ENCODE results near the gene CD163L1.
A peak's percentile ranks its signal among the peaks of the same experiment; 100 is the strongest.
"Not testable (repeated sequence)": the region's sequence is repeated elsewhere in the genome, so short reads cannot be mapped to it uniquely, and the experiment has no call there.

Gene CD163L1

DNA sequence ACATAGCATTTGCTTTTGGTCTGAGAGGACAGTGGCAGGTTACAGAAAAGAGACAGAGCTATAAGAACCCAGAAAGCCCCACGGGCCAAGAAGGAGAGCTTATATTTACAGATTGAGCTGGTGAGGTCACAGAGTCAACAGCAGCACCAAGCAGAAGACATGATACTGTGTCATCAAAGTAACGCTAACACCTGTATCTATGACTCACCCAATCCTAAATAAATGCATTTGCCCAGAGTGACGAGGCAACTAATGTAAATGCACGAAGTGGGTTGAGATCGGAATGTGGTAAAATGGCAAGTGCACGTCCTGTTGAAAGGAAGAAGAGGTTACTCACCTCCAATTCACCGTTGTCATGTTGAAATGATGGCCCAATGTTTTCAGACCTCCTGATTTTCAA lies 6.7 kb upstream of the CD163L1 start:
- H3K36me3 ChIP-seq (ENCODE audit: control insufficient read depth, insufficient read depth, low read length) = no peaks in the 10 kb centered on the region
- 93 to 96% methylated on average over 7 of the region's 7 CpGs for WGBS, 2 experiments
- H3K27ac ChIP-seq (ENCODE audit: insufficient read depth, low read depth, low read length, poor library complexity, severe bottlenecking) = no peak overlapping the region
- H3K27me3 ChIP-seq (ENCODE audit: control insufficient read depth, insufficient read depth, low read length, poor library complexity, severe bottlenecking) = no peaks in the 10 kb centered on the region
- H3K4me3 ChIP-seq (ENCODE audit: insufficient read depth, low read depth, low read length) = no peak overlapping the region
- H3K4me1 ChIP-seq (ENCODE audit: control insufficient read depth, insufficient read depth, low read length) = no peaks in the 10 kb centered on the region
- H3K9me3 ChIP-seq (ENCODE audit: control insufficient read depth, low read length) = no peaks in the 10 kb centered on the region

DNA sequence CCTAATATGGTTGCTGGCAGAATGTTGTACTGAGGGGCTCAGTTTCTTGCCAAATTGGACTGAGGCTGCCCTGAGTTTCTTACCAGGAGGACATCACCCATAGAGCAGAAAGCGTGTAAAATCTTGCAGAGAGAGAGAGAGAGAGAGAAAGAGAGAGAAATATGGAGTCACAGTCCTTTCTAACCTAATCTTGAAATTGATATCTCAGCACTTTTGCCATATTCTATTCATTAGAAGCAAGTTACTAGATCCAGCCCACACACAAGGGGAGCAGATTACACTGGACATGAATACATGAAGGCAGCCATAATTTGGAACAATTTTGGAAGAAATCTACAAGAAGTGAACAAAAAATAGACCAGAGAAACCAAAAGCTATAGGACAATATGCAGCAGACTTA lies 4.1 kb upstream of the CD163L1 start:
- Histone ChIP-seq H3K27me3 (ENCODE audit: control insufficient read depth, insufficient read depth, low read length, poor library complexity, severe bottlenecking) (no peaks in the 10 kb centered on the region), H3K9me3 (ENCODE audit: control insufficient read depth, low read length) (no peaks in the 10 kb centered on the region), H3K4me3 (ENCODE audit: insufficient read depth, low read depth, low read length) (no peak overlapping the region), H3K4me1 (ENCODE audit: control insufficient read depth, insufficient read depth, low read length) (no peaks in the 10 kb centered on the region), H3K27ac (ENCODE audit: insufficient read depth, low read depth, low read length, poor library complexity, severe bottlenecking) (no peak overlapping the region), H3K36me3 (ENCODE audit: control insufficient read depth, insufficient read depth, low read length) (no peaks in the 10 kb centered on the region)
- 87 to 100% methylated on average over 1 of the region's 1 CpG for WGBS, 2 experiments

DNA sequence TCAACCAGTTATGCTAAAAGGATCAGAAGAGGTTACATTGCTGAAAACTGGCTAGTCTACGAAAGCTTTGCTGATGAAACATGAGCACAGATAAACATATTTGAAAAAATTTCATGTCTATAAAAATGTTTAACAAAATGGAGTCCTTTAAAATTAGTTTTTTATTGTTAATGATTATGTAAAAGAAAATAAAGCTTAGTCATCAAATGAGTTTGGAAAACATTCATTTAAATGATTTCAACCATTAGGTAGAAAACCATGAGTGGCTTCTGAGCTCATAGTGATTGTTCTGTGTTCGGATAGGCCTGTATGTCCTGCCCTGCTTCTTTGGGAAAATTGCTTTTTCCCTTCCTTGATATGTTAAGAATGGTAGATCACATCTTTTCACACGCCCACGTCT lies 584 bp upstream of the CD163L1 start:
- H3K4me3 ChIP-seq (ENCODE audit: insufficient read depth, low read depth, low read length) = no peak overlapping the region
- H3K27ac ChIP-seq (ENCODE audit: insufficient read depth, low read depth, low read length, poor library complexity, severe bottlenecking) = no peak overlapping the region
- peaks cover 16% of the 10 kb centered on the region for H3K27me3 ChIP-seq (ENCODE audit: control insufficient read depth, insufficient read depth, low read length, poor library complexity, severe bottlenecking)
- 88 to 91% methylated on average over 3 to 4 of the region's 4 CpGs for WGBS, 2 experiments
- no peaks in the 10 kb centered on the region for H3K36me3 ChIP-seq (ENCODE audit: control insufficient read depth, insufficient read depth, low read length)
- H3K9me3 ChIP-seq (ENCODE audit: control insufficient read depth, low read length) = no peaks in the 10 kb centered on the region
- H3K4me1 ChIP-seq (ENCODE audit: control insufficient read depth, insufficient read depth, low read length) = no peaks in the 10 kb centered on the region

DNA sequence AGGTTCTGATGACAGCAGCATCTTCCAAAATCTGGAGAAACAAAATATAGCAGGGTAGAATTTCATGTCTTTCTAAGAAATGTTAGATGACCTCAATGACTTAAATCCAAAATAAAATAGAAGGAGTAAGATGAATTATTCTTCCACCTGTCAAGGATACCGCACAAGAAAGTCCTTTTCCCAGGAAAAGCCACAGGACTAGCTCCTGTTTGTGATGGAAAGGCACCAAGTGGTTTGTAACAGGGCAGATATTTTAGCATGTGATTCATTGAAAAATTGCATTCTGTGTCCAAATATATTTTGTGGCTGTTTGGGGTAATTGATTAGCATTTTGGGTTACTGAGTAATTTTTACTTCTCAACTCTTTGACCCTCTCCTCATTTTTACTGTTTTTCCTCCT lies 2.7 kb downstream of the CD163L1 start:
- 94 to 100% methylated on average over 1 of the region's 1 CpG for WGBS, 2 experiments
- no peak overlapping the region for H3K4me3 ChIP-seq (ENCODE audit: insufficient read depth, low read depth, low read length)
- no peaks in the 10 kb centered on the region for H3K36me3 ChIP-seq (ENCODE audit: control insufficient read depth, insufficient read depth, low read length)
- peaks cover 16% of the 10 kb centered on the region for H3K27me3 ChIP-seq (ENCODE audit: control insufficient read depth, insufficient read depth, low read length, poor library complexity, severe bottlenecking)
- H3K4me1 ChIP-seq (ENCODE audit: control insufficient read depth, insufficient read depth, low read length) = no peaks in the 10 kb centered on the region
- no peak overlapping the region for H3K27ac ChIP-seq (ENCODE audit: insufficient read depth, low read depth, low read length, poor library complexity, severe bottlenecking)
- H3K9me3 ChIP-seq (ENCODE audit: control insufficient read depth, low read length) = no peaks in the 10 kb centered on the region

DNA sequence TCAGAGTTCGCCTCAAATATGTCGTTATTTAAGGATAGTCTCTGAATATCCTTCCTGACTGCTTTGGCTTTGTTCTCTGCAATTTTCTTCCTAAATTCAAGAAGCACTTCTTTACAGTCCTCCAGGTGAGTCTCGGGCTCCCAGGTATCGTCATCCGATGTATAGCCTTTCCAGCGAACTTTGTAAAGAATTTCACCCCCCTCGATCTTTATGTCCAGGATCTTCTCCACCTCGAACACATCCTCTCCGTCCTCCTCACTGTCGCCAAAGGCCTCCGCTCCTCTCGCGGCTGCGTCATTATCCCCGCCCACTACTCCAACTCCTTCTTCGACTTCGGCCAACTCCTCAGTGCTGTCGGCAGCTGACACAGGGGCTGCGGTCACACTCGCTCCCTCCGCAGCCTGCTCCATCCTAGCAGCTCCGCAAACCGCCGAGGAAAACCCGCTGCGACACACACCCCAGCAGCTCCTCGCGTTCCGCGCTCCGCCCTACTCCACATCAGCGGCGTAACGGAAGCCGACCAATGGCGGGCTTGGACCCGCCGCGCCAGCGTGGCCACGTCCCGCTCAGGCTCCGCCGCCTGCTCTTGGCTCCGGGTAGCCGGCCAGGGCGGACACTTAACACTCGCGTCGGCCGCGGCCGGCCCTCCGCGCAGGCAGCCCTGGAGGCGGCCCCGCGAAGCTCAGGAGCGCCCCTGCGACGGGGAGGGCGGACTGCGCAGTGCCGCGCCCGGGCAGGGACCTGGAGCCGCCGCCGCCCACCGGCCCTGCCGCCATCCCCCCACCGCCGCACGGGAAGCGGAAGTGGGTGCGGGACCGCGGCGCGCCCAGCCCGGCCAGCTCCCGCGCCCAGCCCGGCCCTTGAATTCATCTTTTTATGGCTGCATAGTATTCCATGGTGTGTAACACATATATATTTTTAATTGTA lies 4.1 kb downstream of the CD163L1 start:
- H3K4me1 ChIP-seq (ENCODE audit: control insufficient read depth, insufficient read depth, low read length) = no peaks in the 10 kb centered on the region
- H3K36me3 ChIP-seq (ENCODE audit: control insufficient read depth, insufficient read depth, low read length) = no peaks in the 10 kb centered on the region
- peak overlapping the region; percentile 43 for H3K4me3 ChIP-seq (ENCODE audit: insufficient read depth, low read depth, low read length)
- H3K27me3 ChIP-seq (ENCODE audit: control insufficient read depth, insufficient read depth, low read length, poor library complexity, severe bottlenecking) = peaks cover 16% of the 10 kb centered on the region
- WGBS, 2 experiments = 9% methylated on average over 81 to 84 of the region's 84 CpGs
- H3K27ac ChIP-seq (ENCODE audit: insufficient read depth, low read depth, low read length, poor library complexity, severe bottlenecking) = peak overlapping the region; percentile 44
- no peaks in the 10 kb centered on the region for H3K9me3 ChIP-seq (ENCODE audit: control insufficient read depth, low read length)

DNA sequence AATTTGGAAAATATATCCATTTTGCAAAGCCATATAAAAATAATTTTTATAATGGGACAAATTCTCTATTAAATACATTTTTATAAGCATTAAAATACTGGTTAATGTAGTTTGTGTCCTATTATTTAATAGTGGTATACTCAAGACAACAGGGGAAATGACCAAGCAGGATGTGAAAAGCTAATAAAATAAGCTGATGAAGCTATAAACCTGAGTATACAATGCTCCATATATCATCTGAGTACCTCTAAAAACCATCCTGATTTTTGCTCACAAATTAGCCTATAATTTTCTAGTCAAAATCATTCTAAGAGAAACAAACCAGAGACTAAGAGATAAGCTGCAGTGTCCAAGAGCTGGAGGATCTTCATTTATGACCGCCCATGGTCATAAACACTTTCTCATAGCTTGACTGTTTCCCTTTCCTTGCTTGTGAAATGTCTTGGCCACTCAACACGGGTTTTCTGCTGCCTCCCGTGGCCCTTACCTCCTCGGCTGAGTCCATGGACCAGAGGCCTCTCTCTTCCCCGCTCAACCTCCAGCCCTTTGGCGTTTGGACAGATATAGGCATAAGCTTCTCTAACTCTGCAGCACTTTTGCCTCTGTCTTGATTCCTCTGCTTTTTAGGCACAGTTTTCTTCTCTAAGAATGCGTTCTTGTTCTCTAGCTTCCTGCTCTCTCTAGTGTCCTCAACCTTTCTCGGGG lies 5.5 kb downstream of the CD163L1 start:
- H3K9me3 ChIP-seq (ENCODE audit: control insufficient read depth, low read length) = not testable (repeated sequence)
- 90 to 93% methylated on average over 8 of the region's 8 CpGs for WGBS, 2 experiments

DNA sequence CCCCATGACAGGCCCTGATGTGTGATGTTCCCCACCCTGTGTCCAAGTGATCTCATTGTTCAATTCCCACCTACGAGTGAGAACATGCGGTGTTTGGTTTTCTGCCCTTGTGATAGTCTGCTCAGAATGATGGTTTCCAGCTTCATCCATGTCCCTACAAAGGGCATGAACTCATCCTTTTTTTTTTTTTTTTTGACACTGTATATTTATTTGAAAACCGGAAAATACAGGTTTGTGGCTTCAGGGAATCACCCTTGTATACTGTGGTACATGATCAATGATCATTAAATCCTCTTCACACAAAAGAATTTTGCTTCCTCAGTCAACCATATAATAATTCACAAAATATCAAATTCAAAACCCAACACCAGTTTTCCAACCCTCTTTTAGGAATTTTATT lies 6.5 kb downstream of the CD163L1 start:
- not testable (repeated sequence) for H3K27ac ChIP-seq (ENCODE audit: insufficient read depth, low read depth, low read length, poor library complexity, severe bottlenecking); H3K4me1 ChIP-seq (ENCODE audit: control insufficient read depth, insufficient read depth, low read length); H3K36me3 ChIP-seq (ENCODE audit: control insufficient read depth, insufficient read depth, low read length); H3K9me3 ChIP-seq (ENCODE audit: control insufficient read depth, low read length); H3K4me3 ChIP-seq (ENCODE audit: insufficient read depth, low read depth, low read length)
- H3K27me3 ChIP-seq (ENCODE audit: control insufficient read depth, insufficient read depth, low read length, poor library complexity, severe bottlenecking) = peaks cover 16% of the 10 kb centered on the region
- WGBS, 2 experiments = 98 to 100% methylated on average over 2 to 3 of the region's 3 CpGs

More for the DNA sequence above, 5.5 kb downstream of the CD163L1 start:
- not testable (repeated sequence) for H3K4me3 ChIP-seq (ENCODE audit: insufficient read depth, low read depth, low read length); H3K36me3 ChIP-seq (ENCODE audit: control insufficient read depth, insufficient read depth, low read length); H3K27ac ChIP-seq (ENCODE audit: insufficient read depth, low read depth, low read length, poor library complexity, severe bottlenecking); H3K4me1 ChIP-seq (ENCODE audit: control insufficient read depth, insufficient read depth, low read length)
- peaks cover 16% of the 10 kb centered on the region for H3K27me3 ChIP-seq (ENCODE audit: control insufficient read depth, insufficient read depth, low read length, poor library complexity, severe bottlenecking)

DNA sequence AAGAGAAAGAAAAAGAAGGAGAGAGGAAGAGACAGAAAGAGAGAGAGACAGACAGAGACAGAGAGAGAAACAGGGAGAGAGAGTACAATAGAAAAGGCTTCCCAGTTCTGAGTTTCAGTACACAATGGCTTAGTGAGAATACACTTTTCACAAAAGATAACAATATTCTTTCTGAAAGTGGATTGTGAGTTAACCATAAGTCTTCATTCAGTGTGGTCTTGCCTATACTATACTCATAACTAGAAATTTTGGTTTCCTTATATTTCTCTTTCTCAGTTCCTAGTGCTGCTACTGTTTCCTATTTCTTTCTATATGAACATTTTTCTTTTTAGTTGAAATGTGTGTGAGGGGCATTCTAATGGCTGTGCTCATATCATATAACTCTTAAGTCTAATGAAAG lies 9.3 kb downstream of the CD163L1 start:
- H3K4me1 ChIP-seq (ENCODE audit: control insufficient read depth, insufficient read depth, low read length) = no peaks in the 10 kb centered on the region
- H3K36me3 ChIP-seq (ENCODE audit: control insufficient read depth, insufficient read depth, low read length) = no peaks in the 10 kb centered on the region
- no peaks in the 10 kb centered on the region for H3K9me3 ChIP-seq (ENCODE audit: control insufficient read depth, low read length)
- H3K4me3 ChIP-seq (ENCODE audit: insufficient read depth, low read depth, low read length) = no peak overlapping the region
- H3K27me3 ChIP-seq (ENCODE audit: control insufficient read depth, insufficient read depth, low read length, poor library complexity, severe bottlenecking) = no peaks in the 10 kb centered on the region
- no peak overlapping the region for H3K27ac ChIP-seq (ENCODE audit: insufficient read depth, low read depth, low read length, poor library complexity, severe bottlenecking)

DNA sequence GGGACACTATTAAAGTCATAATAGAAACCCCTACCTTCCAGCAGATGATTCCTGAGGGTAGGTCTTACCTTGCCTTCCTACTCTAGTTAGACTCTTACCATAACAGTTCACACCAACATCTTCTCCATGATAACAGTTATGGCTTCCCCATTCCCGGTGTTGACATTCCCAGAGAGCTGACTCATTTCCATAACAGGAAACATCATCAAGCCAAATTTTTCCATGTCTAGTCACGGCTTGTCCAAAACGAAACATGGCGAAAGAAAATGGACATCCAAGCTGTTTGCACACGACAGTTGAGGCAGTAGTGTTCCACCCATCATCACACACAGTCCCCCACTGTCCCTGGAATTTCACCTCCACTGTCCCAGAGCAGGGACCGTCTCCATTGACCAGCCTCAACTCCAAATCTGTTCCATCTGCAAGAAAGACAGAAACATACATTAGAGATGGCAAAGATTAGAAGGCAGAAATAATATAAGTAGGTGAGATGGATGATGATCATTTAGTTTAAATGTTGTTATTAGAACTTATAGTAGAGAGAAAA lies 10.6 kb downstream of the CD163L1 start:
- WGBS, 2 experiments = 88 to 90% methylated on average over 6 of the region's 6 CpGs

DNA sequence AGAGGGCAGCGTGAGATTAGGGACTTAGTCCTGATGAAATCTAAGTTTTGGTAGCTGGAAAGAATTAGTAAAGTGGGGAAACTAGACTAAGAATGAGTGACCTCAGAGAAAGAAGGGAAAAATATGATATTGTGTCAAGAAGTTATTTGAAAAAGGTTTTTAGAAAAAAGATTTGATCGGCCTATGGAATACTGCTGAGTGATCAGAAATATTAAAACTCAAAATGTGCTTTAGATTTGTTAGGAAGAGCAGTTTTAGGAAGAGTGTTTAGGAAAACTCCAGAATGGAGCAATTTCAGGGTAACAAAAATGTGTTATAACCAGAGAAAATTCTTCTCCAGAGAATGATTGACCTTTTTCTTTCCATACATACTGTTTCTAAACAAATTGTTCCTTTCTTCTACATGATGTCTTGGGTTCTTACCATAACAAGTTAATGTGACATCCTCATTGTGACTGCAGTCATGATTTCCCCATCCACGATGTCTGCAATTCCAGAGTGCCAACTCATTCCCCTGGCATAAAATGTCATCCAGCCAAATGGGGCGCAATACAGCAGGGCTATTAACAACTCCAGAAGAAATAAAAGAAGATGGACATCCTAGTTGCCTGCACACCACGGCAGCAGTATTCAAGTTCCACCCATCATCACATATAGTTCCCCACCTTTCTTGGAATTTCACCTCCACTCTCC lies 11.8 kb downstream of the CD163L1 start:
- H3K36me3 ChIP-seq (ENCODE audit: control insufficient read depth, insufficient read depth, low read length) = no peaks in the 10 kb centered on the region
- peaks cover 2% of the 10 kb centered on the region for H3K9me3 ChIP-seq (ENCODE audit: control insufficient read depth, low read length)
- H3K27ac ChIP-seq (ENCODE audit: insufficient read depth, low read depth, low read length, poor library complexity, severe bottlenecking) = no peak overlapping the region
- WGBS, 2 experiments = 92 to 93% methylated on average over 5 of the region's 5 CpGs
- no peak overlapping the region for H3K4me3 ChIP-seq (ENCODE audit: insufficient read depth, low read depth, low read length)
- H3K27me3 ChIP-seq (ENCODE audit: control insufficient read depth, insufficient read depth, low read length, poor library complexity, severe bottlenecking) = no peaks in the 10 kb centered on the region
- no peaks in the 10 kb centered on the region for H3K4me1 ChIP-seq (ENCODE audit: control insufficient read depth, insufficient read depth, low read length)

More for the DNA sequence above, 10.6 kb downstream of the CD163L1 start:
- Histone ChIP-seq H3K9me3 (ENCODE audit: control insufficient read depth, low read length) (no peaks in the 10 kb centered on the region), H3K4me1 (ENCODE audit: control insufficient read depth, insufficient read depth, low read length) (no peaks in the 10 kb centered on the region), H3K36me3 (ENCODE audit: control insufficient read depth, insufficient read depth, low read length) (no peaks in the 10 kb centered on the region), H3K27ac (ENCODE audit: insufficient read depth, low read depth, low read length, poor library complexity, severe bottlenecking) (no peak overlapping the region), H3K27me3 (ENCODE audit: control insufficient read depth, insufficient read depth, low read length, poor library complexity, severe bottlenecking) (no peaks in the 10 kb centered on the region), H3K4me3 (ENCODE audit: insufficient read depth, low read depth, low read length) (no peak overlapping the region)
